Liver (tissue), 3 donors: Measurements from ENCODE around the gene PCP2.

ENCODE experiments used
- CTCF ChIP-seq: fragments of 150-350 bp; IDR thresholded peaks from 2 replicates; pipeline ENCODE4 v1.5.1; 2017; ENCODE audit warnings: improper control_type of control experiment, low read depth, low read length; ENCODE audit not compliant: missing input control
- EGR1 ChIP-seq, 2 donors: IDR thresholded peaks; 2 replicates each; pipeline ENCODE4 v1.6.1; 2016 to 2018; ENCODE audit warnings: antibody characterized with exemption in 2 of 2, low read depth in 2 of 2
- FOXA1 ChIP-seq: IDR thresholded peaks from 2 replicates; pipeline ENCODE4 v1.6.1; 2016; ENCODE audit warnings: antibody characterized with exemption
- GABPA ChIP-seq, 2 donors: IDR thresholded peaks in 1 of 2; conservative IDR thresholded peaks in 1 of 2; 2 replicates each; pipeline ENCODE4 v1.6.1; 2016; ENCODE audit warnings: antibody characterized with exemption in 2 of 2, mild to moderate bottlenecking in 1 of 2, moderate library complexity in 1 of 2
- HNF4A ChIP-seq, 2 donors: conservative IDR thresholded peaks; 2 replicates each; pipeline ENCODE4 v1.6.1; 2016; ENCODE audit warnings: antibody characterized with exemption in 2 of 2, mild to moderate bottlenecking in 2 of 2
- HNF4G ChIP-seq: IDR thresholded peaks from 2 replicates; pipeline ENCODE4 v1.6.1; 2016; ENCODE audit warnings: antibody characterized with exemption
- JUND ChIP-seq, 2 donors: IDR thresholded peaks; 2 replicates each; pipeline ENCODE4 v1.6.1; 2016; ENCODE audit warnings: antibody characterized with exemption in 2 of 2
- MAX ChIP-seq: IDR thresholded peaks from 2 replicates; pipeline ENCODE4 v1.6.1; 2016; ENCODE audit warnings: antibody characterized with exemption
- RAD21 ChIP-seq, 2 donors: IDR thresholded peaks; 2 replicates each; pipeline ENCODE4 v1.6.1; 2016; ENCODE audit warnings: antibody characterized with exemption in 2 of 2, mild to moderate bottlenecking in 2 of 2
- REST ChIP-seq: IDR thresholded peaks from 2 replicates; pipeline ENCODE4 v1.6.1; 2016; ENCODE audit warnings: antibody characterized with exemption, mild to moderate bottlenecking
- SP1 ChIP-seq: IDR thresholded peaks from 2 replicates; pipeline ENCODE4 v1.6.1; 2018; ENCODE audit warnings: antibody characterized with exemption, mild to moderate bottlenecking
- TAF1 ChIP-seq: conservative IDR thresholded peaks from 2 replicates; pipeline ENCODE4 v1.6.1; 2016; ENCODE audit warnings: antibody characterized with exemption, mild to moderate bottlenecking
- YY1 ChIP-seq: IDR thresholded peaks from 2 replicates; pipeline ENCODE4 v1.6.1; 2016; ENCODE audit warnings: antibody characterized with exemption, mild to moderate bottlenecking
- ZBTB33 ChIP-seq: IDR thresholded peaks from 2 replicates; pipeline ENCODE4 v1.6.1; 2016; ENCODE audit warnings: antibody characterized with exemption
- donor health status: healthy.
- donor health status: healthy.

- TF ChIP-seq CTCF, result no peak
- no peak for TF ChIP-seq FOXA1
- TF ChIP-seq JUND (IDR thresholded peaks at IDR 0.05), result no peak
- no peak for TF ChIP-seq MAX
- no peak for TF ChIP-seq ZBTB33
- no peak for TF ChIP-seq GABPA (IDR thresholded peaks at IDR 0.05 in 1 of 2, conservative IDR thresholded peaks at IDR 0.05 in 1 of 2)
- TF ChIP-seq RAD21 (IDR thresholded peaks at IDR 0.05), result no peak
- no peak for TF ChIP-seq TAF1
- no peak for TF ChIP-seq SP1
- TF ChIP-seq REST, result no peak
- no peak for TF ChIP-seq HNF4G
- no peak for TF ChIP-seq YY1
- TF ChIP-seq HNF4A (conservative IDR thresholded peaks at IDR 0.05), result no peak
- TF ChIP-seq EGR1 (IDR thresholded peaks at IDR 0.05; ENCODE audit: low read depth in 2 of 2), result no peak
These were observed 10.4 kb downstream of the PCP2 start for GRCh38 chr19:7622933-7623685.
